ENCODE measurements around the gene EYS.
"Not testable (repeated sequence)": the region's sequence is repeated elsewhere in the genome, so short reads cannot be mapped to it uniquely, and the experiment has no call there.

EYS gene

DNA sequence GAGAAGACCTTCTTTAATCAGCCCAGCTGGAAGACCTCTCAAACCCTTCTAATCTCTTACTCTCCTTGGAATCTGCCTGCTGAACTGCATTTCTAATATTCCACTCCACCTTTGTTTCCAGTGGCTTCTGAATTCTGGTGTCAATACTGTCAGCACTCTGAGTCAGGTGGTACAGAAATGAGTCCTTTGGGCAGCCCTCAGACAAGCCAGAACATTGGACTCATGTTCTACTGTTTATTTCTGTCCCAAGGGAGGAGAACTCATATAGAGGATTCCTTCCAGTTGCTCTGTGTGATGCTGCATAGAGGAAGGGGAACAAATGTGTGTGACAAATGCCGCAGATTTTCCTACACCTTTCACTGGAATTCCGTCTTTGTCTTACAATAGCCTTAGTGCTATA, 1956.6 kb downstream of the EYS start:
- H3K4me3 ChIP-seq (ENCODE audit: control insufficient read depth, low read depth, low read length): no peak overlapping the region
- TF ChIP-seq, protein P1, sequence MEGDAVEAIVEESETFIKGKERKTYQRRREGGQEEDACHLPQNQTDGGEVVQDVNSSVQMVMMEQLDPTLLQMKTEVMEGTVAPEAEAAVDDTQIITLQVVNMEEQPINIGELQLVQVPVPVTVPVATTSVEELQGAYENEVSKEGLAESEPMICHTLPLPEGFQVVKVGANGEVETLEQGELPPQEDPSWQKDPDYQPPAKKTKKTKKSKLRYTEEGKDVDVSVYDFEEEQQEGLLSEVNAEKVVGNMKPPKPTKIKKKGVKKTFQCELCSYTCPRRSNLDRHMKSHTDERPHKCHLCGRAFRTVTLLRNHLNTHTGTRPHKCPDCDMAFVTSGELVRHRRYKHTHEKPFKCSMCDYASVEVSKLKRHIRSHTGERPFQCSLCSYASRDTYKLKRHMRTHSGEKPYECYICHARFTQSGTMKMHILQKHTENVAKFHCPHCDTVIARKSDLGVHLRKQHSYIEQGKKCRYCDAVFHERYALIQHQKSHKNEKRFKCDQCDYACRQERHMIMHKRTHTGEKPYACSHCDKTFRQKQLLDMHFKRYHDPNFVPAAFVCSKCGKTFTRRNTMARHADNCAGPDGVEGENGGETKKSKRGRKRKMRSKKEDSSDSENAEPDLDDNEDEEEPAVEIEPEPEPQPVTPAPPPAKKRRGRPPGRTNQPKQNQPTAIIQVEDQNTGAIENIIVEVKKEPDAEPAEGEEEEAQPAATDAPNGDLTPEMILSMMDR (conservative IDR thresholded peaks at IDR 0.05; ENCODE audit: control insufficient read depth, insufficient read depth, low read depth, low read length): no peak
- DNase-seq (ENCODE audit: low read depth): peak; percentile 6

DNA sequence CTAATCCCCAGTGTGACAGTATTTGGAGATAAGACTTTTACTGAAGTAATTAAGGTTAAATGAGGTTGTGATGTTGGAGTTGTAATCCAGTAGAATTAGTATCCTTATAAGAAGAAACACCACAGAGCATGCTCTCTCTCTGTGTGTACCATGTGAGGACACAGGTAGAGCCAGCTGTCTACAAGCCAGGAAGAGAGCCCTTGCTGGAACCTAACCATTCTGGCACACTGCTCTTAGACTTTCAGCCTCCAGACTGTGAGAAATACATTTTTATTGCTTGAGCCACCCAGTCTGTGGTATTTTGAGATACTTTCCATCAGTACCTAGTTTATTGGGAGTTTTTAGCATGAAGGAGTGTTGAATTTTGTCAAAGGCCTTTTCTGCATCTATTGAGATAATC, 1961.2 kb downstream of the EYS start:
- TF ChIP-seq, protein P1 (conservative IDR thresholded peaks at IDR 0.05; ENCODE audit: control insufficient read depth, insufficient read depth, low read depth, low read length): no peak

DNA sequence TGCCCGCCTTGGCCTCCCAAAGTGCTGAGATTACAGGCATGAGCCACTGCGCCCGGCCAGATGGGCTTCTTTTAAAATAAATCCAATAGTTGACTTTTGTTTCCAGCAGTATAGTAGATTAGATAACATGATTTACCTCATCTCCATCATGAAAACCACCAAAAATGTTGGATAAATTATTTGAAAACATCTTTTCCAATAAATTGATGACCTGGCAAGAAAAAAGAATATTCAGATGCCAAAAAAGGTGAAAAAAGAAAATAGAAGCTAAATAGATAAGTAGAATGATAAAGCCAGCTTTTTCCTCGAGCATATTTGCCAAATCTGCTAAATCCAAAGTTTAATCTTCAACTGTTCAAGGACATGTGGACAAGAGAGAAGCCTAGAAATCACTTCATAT, 1962.2 kb downstream of the EYS start:
- DNase-seq (ENCODE audit: low read depth): no peak
- TF ChIP-seq, protein P1 (conservative IDR thresholded peaks at IDR 0.05; ENCODE audit: control insufficient read depth, insufficient read depth, low read depth, low read length): no peak
- H3K4me3 ChIP-seq (ENCODE audit: control insufficient read depth, low read depth, low read length): no peak overlapping the region

More for the DNA sequence above, 1961.2 kb downstream of the EYS start:
- H3K4me3 ChIP-seq (ENCODE audit: control insufficient read depth, low read depth, low read length): no peak overlapping the region
- no peak for DNase-seq (ENCODE audit: low read depth)

DNA sequence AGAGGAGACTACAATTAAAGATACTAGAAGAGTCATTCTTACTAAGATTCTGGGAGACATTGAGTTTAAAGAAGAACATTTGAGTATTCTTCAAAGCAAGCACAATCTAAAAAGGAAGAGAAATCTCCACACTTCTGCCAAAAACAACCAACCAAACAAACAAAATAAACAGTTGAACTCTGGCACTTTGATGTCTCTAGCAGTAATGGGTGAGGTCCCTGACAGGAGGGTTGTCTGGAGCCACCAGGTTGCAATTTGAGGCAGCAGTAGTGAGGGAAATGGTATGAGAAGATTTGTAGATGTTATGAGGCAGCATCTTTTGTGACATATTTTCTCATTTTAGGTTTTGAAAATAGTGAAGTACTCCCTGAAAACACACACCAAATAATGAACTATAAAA, 1963.3 kb downstream of the EYS start:
- no peak for DNase-seq (ENCODE audit: low read depth)
- H3K4me3 ChIP-seq (ENCODE audit: control insufficient read depth, low read depth, low read length): no peak overlapping the region
- TF ChIP-seq, protein P1 (conservative IDR thresholded peaks at IDR 0.05; ENCODE audit: control insufficient read depth, insufficient read depth, low read depth, low read length): no peak

DNA sequence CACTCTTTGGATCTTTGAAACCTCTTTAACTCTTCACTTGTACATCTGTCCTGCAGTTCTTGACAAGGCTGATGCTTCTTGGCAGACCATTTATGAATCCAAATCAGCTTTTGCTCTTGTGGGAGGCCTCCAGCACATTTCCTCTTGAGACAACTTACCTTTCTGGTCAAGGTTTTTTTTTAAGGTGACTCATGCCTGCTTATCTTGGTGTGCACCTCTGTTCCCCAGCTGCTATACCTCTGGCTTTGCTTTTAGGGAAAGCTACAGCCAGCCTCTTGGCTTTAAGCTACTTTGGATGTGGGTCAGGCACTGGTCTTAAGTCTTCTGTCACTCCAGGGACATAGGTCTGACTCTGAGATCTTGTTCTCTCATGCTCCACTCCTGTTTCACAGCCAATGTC, 1965.0 kb downstream of the EYS start:
- TF ChIP-seq, protein P1 (conservative IDR thresholded peaks at IDR 0.05; ENCODE audit: control insufficient read depth, insufficient read depth, low read depth, low read length): no peak
- H3K4me3 ChIP-seq (ENCODE audit: control insufficient read depth, low read depth, low read length): no peak overlapping the region
- DNase-seq (ENCODE audit: low read depth): no peak

DNA sequence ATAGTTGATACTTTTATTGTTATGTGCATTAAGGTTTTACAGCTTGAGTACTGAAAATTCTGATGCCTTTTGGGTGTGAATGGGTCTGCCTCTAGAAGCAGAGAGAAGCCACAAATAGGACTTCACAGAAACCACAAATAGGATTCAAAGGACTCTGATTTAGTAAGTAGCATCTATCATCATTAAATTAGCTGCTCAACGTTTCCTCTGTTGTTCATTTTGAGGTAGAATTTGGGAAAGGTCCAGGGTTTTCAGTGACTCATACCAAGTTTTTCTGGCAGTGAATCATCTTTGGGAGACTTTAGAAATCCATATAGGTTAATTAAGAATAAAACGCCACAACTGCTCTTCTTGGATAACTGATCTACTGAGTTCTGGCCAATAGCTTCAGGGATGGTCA, 1966.3 kb downstream of the EYS start:
- no peak overlapping the region for H3K4me3 ChIP-seq (ENCODE audit: control insufficient read depth, low read depth, low read length)
- TF ChIP-seq, protein P1 (conservative IDR thresholded peaks at IDR 0.05; ENCODE audit: control insufficient read depth, insufficient read depth, low read depth, low read length): no peak
- peak; percentile 91 for DNase-seq (ENCODE audit: low read depth)

DNA sequence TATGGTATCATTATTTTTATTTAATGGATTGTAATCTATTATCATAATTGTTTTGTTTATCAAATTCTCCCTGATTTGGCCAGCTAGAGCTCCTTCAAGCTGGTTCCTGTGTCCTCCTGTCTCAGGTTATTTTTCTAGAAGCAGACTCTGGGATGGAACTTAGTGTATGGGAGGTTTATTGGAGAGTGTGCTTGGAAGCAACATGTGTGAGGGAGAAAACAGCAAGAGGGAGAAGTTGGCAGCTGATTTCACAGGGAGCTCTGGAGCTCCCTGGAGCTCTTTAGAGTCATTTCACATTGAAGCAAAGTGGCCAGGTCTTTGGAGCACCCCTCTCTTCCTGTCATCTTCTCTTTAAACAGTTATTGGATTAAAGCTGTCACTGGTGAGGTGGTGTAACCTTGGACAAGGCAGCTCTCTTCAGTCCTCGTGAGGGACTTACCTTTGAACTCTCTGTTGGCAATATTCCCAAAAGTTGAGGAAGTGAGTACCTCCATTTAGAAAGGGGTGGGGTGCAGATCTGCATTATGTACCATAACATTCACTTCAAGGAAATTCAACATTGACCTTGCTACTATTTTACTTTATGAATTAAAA, 1967.8 kb downstream of the EYS start:
- no peak for DNase-seq (ENCODE audit: low read depth)
- no peak overlapping the region for H3K4me3 ChIP-seq (ENCODE audit: control insufficient read depth, low read depth, low read length)
- TF ChIP-seq, protein P1 (conservative IDR thresholded peaks at IDR 0.05; ENCODE audit: control insufficient read depth, insufficient read depth, low read depth, low read length): no peak

DNA sequence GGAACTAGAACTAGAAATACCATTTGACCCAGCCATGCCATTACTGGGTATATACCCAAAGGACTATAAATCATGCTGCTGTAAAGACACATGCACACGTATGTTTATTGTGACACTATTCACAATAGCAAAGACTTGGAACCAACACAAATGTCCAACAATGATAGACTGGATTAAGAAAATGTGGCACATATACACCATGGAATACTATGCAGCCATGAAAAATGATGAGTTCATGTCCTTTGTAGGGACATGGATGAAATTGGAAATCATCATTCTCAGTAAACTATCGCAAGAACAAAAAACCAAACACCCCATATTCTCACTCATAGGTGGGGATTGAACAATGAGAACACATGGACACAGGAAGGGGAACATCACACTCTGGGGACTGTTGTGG, 1968.8 kb downstream of the EYS start:
- H3K4me3 ChIP-seq (ENCODE audit: control insufficient read depth, low read depth, low read length); DNase-seq (ENCODE audit: low read depth): not testable (repeated sequence)

All from fibroblast of mammary gland (primary cell).